OCI-LY1 (cell line): Measurements from ENCODE around the gene ANXA6.

Experiments used
- H2AFZ ChIP-seq: fragments of 200-600 bp; sonication (generic), shearing (Covaris generic); 2 replicates; pipeline ENCODE4 v1.6.0; 2014; ENCODE audit warnings: antibody characterized with exemption, mild to moderate bottlenecking, low read length
- H3F3A ChIP-seq: fragments of 200-600 bp; sonication (generic), shearing (Covaris generic); 2 replicates; pipeline ENCODE4 v1.6.0; 2014; ENCODE audit warnings: mild to moderate bottlenecking, antibody characterized with exemption, low read length, moderate library complexity; ENCODE audit not compliant: insufficient read depth
- H3K27ac ChIP-seq: fragments of 200-600 bp; sonication (generic); 2 replicates; pipeline ENCODE4 v1.5.1; 2014; ENCODE audit warnings: low read length, mixed run types, mild to moderate bottlenecking, low read depth; ENCODE audit not compliant: poor library complexity, severe bottlenecking
- H3K27me3 ChIP-seq: fragments of 200-600 bp; sonication (generic); 2 replicates; pipeline ENCODE4 v1.6.0; 2014; ENCODE audit warnings: antibody characterized with exemption, mild to moderate bottlenecking, low read length, moderate library complexity; ENCODE audit not compliant: insufficient read depth
- H3K36me3 ChIP-seq: fragments of 200-600 bp; sonication (generic); 2 replicates; pipeline ENCODE4 v1.6.1; 2014; ENCODE audit warnings: mild to moderate bottlenecking, antibody characterized with exemption, low read length, moderate library complexity, mixed read lengths; ENCODE audit not compliant: insufficient read depth
- H3K4me1 ChIP-seq: fragments of 200-600 bp; sonication (generic); 2 replicates; pipeline ENCODE4 v1.5.1; 2014; ENCODE audit warnings: mild to moderate bottlenecking, low read length, moderate library complexity; ENCODE audit not compliant: insufficient read depth, severe bottlenecking
- H3K4me2 ChIP-seq: fragments of 200-600 bp; sonication (generic), shearing (Covaris generic); 2 replicates; pipeline ENCODE4 v1.6.1; 2014; ENCODE audit warnings: low read length
- H3K4me3 ChIP-seq: fragments of 200-600 bp; sonication (generic); 2 replicates; pipeline ENCODE4 v1.5.1; 2014; ENCODE audit warnings: low read length, low read depth, mild to moderate bottlenecking, mixed read lengths; ENCODE audit not compliant: poor library complexity, severe bottlenecking
- H3K79me2 ChIP-seq: fragments of 200-600 bp; shearing (Covaris generic); 2 replicates; pipeline ENCODE4 v1.6.1; 2016; ENCODE audit warnings: mixed run types, low read length, mixed read lengths; ENCODE audit not compliant: insufficient read depth
- H3K9ac ChIP-seq: fragments of 200-600 bp; sonication (generic), shearing (Covaris generic); 2 replicates; pipeline ENCODE4 v1.6.1; 2014; ENCODE audit warnings: mild to moderate bottlenecking, low read length, mixed read lengths
- H3K9me2 ChIP-seq: fragments of 200-600 bp; sonication (generic), shearing (Covaris generic); 2 replicates; pipeline ENCODE4 v1.6.1; 2014; ENCODE audit warnings: low read depth, mild to moderate bottlenecking, low read length, mixed read lengths
- H3K9me3 ChIP-seq: fragments of 200-600 bp; shearing (Covaris generic); 2 replicates; pipeline ENCODE4 v1.6.1; 2014; ENCODE audit warnings: low read length, mixed read lengths
- H4K20me1 ChIP-seq: fragments of 200-600 bp; sonication (generic), shearing (Covaris generic); 2 replicates; pipeline ENCODE4 v1.6.0; 2016; ENCODE audit warnings: mild to moderate bottlenecking, low read length; ENCODE audit not compliant: insufficient read depth
- CTCF ChIP-seq: fragments of 200-600 bp; sonication (generic), shearing (Covaris generic); IDR thresholded peaks from 2 replicates; pipeline ENCODE4 v1.5.1; 2017; ENCODE audit warnings: mild to moderate bottlenecking, antibody characterized with exemption, low read length, moderate library complexity, mixed read lengths
- EZH2 ChIP-seq: fragments of 200-600 bp; sonication (generic), shearing (Covaris generic); IDR thresholded peaks from 2 replicates; pipeline ENCODE4 v1.8.0; 2017; ENCODE audit warnings: borderline replicate concordance, mixed run types, mild to moderate bottlenecking, antibody characterized with exemption, low read length, moderate library complexity, mixed read lengths

Gene ANXA6

GRCh38 chr5:151132963-151133362 lies 24.6 kb downstream of the ANXA6 start:
- no peak overlapping the region for H3K9ac ChIP-seq
- no peak overlapping the region for H3K4me3 ChIP-seq
- no peaks in the 10 kb centered on the region for H4K20me1 ChIP-seq
- no peaks in the 10 kb centered on the region for H3K9me3 ChIP-seq
- H3K27ac ChIP-seq: no peak overlapping the region
- H3K9me2 ChIP-seq: no peaks in the 10 kb centered on the region
- peaks cover 22% of the 10 kb centered on the region for H3K4me1 ChIP-seq
- no peaks in the 10 kb centered on the region; the same call in 1 of the 2 replicates for H3K27me3 ChIP-seq
- no peaks in the 10 kb centered on the region for H3K36me3 ChIP-seq
- H3K4me2 ChIP-seq: no peak overlapping the region
- TF ChIP-seq EZH2: no peak
- TF ChIP-seq CTCF: no peak
- no peak overlapping the region for H2AFZ ChIP-seq
- no peaks in the 10 kb centered on the region for H3F3A ChIP-seq
- no peaks in the 10 kb centered on the region for H3K79me2 ChIP-seq

- Histone ChIP-seq H3K27me3 (no peaks in the 10 kb centered on the region; the same call in 1 of the 2 replicates), H3K9me2 (no peaks in the 10 kb centered on the region), H3K79me2 (no peaks in the 10 kb centered on the region), H4K20me1 (no peaks in the 10 kb centered on the region), H3K36me3 (no peaks in the 10 kb centered on the region), H3K9me3 (no peaks in the 10 kb centered on the region), H3K9ac (no peak overlapping the region), H2AFZ (no peak overlapping the region), H3K27ac (no peak overlapping the region), H3K4me2 (no peak overlapping the region), H3K4me3 (no peak overlapping the region), H3F3A (no peaks in the 10 kb centered on the region), H3K4me1 (peaks cover 26% of the 10 kb centered on the region)
- no peak for TF ChIP-seq EZH2
These were observed 26.4 kb downstream of the ANXA6 start for GRCh38 chr5:151130922-151131891.

- no peak overlapping the region for H3K4me2 ChIP-seq
- no peaks in the 10 kb centered on the region for H3F3A ChIP-seq
- H3K9me3 ChIP-seq: no peaks in the 10 kb centered on the region
- H3K4me1 ChIP-seq: peaks cover 34% of the 10 kb centered on the region
- no peaks in the 10 kb centered on the region; the same call in 1 of the 2 replicates for H3K27me3 ChIP-seq
- no peak overlapping the region for H2AFZ ChIP-seq
- no peak overlapping the region for H3K27ac ChIP-seq
- no peaks in the 10 kb centered on the region for H3K79me2 ChIP-seq
- no peaks in the 10 kb centered on the region for H3K36me3 ChIP-seq
- no peaks in the 10 kb centered on the region for H4K20me1 ChIP-seq
- H3K4me3 ChIP-seq: no peak overlapping the region
- no peak for TF ChIP-seq EZH2
- TF ChIP-seq CTCF: no peak
- H3K9ac ChIP-seq: no peak overlapping the region
- no peaks in the 10 kb centered on the region for H3K9me2 ChIP-seq
These were observed 27.2 kb downstream of the ANXA6 start for GRCh38 chr5:151130235-151130921.
